Brain microvascular endothelial cell (primary cell): ENCODE results near the gene SBF2.

Experiments used
- DNase-seq: peaks from one replicate; pipeline ENCODE4 v3.0.0-alpha.2; 2020
- H3K27ac ChIP-seq: fragments of 250-450 bp; sonication (Bioruptor Pico); 2 replicates; pipeline ENCODE4 v1.5.1; 2020; ENCODE audit warnings: mild to moderate bottlenecking, moderate library complexity
- H3K27me3 ChIP-seq: fragments of 250-450 bp; sonication (Bioruptor Pico); replicated peaks from 2 replicates; pipeline ENCODE4 v1.5.1; 2020; ENCODE audit warnings: mild to moderate bottlenecking
- H3K36me3 ChIP-seq: fragments of 250-450 bp; sonication (Bioruptor Pico); replicated peaks from 2 replicates; pipeline ENCODE4 v1.5.1; 2020; ENCODE audit warnings: mild to moderate bottlenecking
- H3K4me3 ChIP-seq: 2 replicates; pipeline ENCODE4 v1.5.1; 2011; ENCODE audit warnings: low read depth, mild to moderate bottlenecking, control low read depth, low read length, moderate library complexity
- CTCF ChIP-seq: IDR thresholded peaks from 2 replicates; pipeline ENCODE4 v1.5.1; 2011; ENCODE audit warnings: low read depth, mild to moderate bottlenecking, moderate library complexity, low read length, control low read depth, inconsistent platforms; ENCODE audit errors: missing control alignments
- in situ Hi-C: cut with HindIII; loops from 2 replicates; pipeline ENCODE4 v1.10.0; 2017; ENCODE audit warnings: low sequenced_read_pairs, low pct_ligation_motif_present

The SBF2 gene

GRCh38 chr11:10122326-10123197, 171.5 kb downstream of the SBF2 start:
- DNase-seq, result peak; percentile 22
- no peak for TF ChIP-seq CTCF
- Histone ChIP-seq H3K4me3 (no peak overlapping the region), H3K27me3 (no peaks in the 10 kb centered on the region), H3K27ac (no peak overlapping the region), H3K36me3 (no peaks in the 10 kb centered on the region)
- in situ Hi-C loops, result no loop called here

- no peak overlapping the region for H3K4me3 ChIP-seq
- no peaks in the 10 kb centered on the region for H3K36me3 ChIP-seq
- no peak for DNase-seq
- no peak overlapping the region for H3K27ac ChIP-seq
- TF ChIP-seq CTCF, result no peak
- no peaks in the 10 kb centered on the region for H3K27me3 ChIP-seq
- in situ Hi-C loops, result no loop called here
These were observed 175.2 kb downstream of the SBF2 start for GRCh38 chr11:10118865-10119264.

GRCh38 chr11:10117709-10118351, 176.2 kb downstream of the SBF2 start:
- no peaks in the 10 kb centered on the region for H3K27me3 ChIP-seq
- no peaks in the 10 kb centered on the region for H3K36me3 ChIP-seq
- no peak overlapping the region for H3K4me3 ChIP-seq
- H3K27ac ChIP-seq, result peak overlapping the region; percentile 77
- no peak for DNase-seq
- TF ChIP-seq CTCF, result no peak
- in situ Hi-C loops, result no loop called here

- Histone ChIP-seq H3K4me3 (no peak overlapping the region), H3K27ac (no peak overlapping the region), H3K36me3 (no peaks in the 10 kb centered on the region), H3K27me3 (no peaks in the 10 kb centered on the region)
- in situ Hi-C loops, result no loop called here
- no peak for TF ChIP-seq CTCF
- no peak for DNase-seq
These were observed 177.4 kb downstream of the SBF2 start for GRCh38 chr11:10116588-10116987.

GRCh38 chr11:10114593-10115404, 179.2 kb downstream of the SBF2 start:
- no peak for TF ChIP-seq CTCF
- H3K36me3 ChIP-seq, result no peaks in the 10 kb centered on the region
- in situ Hi-C loops, result no loop called here
- no peaks in the 10 kb centered on the region for H3K27me3 ChIP-seq
- no peak for DNase-seq
- H3K4me3 ChIP-seq, result no peak overlapping the region
- no peak overlapping the region for H3K27ac ChIP-seq
